HG03159 (cell line): ENCODE results near the gene SNX27.
"Not testable (repeated sequence)": the region's sequence is repeated elsewhere in the genome, so short reads cannot be mapped to it uniquely, and the experiment has no call there.

ENCODE experiments used
- ATAC-seq: cut with Tn5 transposase; IDR thresholded peaks from one replicate; pipeline ENCODE4 v1.9.1; 2021; ENCODE audit warnings: mild to moderate bottlenecking, moderate library complexity; ENCODE audit not compliant: unreplicated experiment

The SNX27 gene

DNA sequence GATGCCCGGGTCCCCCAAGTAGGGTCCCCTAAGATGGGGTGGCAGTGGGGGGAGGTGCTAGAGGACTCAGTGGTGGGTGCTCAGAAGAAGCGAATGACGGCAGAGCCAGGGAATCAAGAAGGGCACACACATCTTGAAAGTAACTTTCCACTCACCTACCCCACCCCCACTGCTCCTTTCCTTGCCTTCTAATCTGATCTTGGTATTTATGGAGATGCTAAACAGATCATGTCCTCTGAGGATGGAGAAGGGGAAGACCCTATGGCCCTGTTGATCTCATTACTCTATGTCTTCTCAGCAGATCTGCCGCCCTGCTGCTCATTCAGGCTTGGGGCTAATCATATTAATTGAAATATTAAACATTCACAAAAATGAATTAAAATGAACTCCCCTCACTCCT, 106.8 kb downstream of the SNX27 start:
- no peak for ATAC-seq

DNA sequence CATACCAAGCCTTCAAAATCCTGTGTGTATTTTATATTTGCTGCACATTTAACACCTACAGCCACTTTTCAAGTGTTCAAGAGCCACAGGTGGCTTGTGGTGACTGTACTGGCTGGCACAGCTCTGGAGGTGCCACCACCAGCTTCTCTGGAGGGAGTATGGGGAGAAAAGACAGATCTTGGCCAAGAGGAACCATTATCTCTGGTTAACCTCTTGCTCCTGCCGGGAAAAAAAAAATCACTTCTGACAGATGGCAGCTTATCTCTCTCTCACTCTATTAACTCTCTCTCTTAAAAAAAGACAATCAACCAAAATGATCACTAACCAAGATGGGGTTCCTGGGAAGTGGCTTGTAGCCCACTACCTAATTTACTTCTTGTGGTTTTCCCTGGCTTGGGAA, 108.3 kb downstream of the SNX27 start:
- no peak for ATAC-seq

DNA sequence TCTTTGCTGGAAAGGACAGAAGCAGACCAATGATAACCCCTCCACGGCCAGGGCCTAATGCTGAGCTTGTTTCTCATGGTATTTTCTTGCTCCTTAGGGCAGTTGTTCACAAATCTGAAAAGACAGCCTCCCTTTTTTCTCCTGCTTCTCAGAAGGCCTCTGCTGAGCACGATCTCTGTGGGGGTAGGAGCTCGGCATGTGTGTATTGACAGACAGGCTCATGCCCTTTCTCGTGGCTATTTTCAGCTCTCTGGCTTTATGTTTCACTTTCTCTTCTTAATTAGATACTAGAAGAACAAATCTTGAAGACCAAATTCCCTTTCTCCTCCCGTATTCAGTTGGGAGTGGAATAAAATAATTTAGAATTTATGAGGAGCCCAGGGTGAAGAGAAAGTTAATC, 108.7 kb downstream of the SNX27 start:
- ATAC-seq, result peak; percentile 57

GRCh38 chr1:151720974-151721787, 109.3 kb downstream of the SNX27 start, which contains the start of gene RIIAD1:
RIIAD1 (plus strand) TSS chr1:151721522; CDS start chr1:151721537, 15 bp downstream.
- ATAC-seq, result peak; percentile 68

DNA sequence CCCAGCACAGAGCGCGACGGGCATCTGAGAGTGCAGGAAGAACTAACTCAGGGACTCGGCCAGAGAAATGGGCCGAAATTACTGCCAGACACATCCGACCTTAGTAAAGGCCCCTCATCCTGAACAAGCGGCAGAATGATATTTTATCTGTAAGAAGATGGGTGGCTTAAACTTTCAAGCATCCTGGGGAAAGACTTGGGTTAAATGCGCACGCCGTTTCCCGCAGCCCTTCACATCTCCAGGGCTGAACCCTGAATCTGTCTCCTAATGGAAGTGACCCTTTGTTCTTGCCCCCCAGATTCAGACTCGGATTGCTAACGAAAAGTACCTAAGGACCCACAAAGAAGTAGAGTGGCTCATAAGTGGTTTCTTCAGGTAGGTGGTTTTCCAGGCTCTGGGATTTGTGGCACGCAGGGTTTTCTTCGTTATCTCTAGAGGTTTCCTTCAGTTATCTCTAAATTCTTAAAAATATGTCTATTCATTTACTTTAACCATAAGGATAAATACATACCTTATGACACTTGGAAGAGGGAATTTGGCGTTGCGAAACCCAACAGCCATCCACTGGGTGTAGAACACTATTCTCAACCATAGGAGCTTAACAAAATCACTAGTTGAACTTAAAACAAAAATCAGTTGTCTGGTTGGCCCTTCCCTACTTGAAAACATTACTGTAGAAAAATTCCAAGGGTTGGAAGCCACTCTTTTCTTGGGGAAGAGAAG, 110.1 kb downstream of the SNX27 start:
- ATAC-seq, result no peak

DNA sequence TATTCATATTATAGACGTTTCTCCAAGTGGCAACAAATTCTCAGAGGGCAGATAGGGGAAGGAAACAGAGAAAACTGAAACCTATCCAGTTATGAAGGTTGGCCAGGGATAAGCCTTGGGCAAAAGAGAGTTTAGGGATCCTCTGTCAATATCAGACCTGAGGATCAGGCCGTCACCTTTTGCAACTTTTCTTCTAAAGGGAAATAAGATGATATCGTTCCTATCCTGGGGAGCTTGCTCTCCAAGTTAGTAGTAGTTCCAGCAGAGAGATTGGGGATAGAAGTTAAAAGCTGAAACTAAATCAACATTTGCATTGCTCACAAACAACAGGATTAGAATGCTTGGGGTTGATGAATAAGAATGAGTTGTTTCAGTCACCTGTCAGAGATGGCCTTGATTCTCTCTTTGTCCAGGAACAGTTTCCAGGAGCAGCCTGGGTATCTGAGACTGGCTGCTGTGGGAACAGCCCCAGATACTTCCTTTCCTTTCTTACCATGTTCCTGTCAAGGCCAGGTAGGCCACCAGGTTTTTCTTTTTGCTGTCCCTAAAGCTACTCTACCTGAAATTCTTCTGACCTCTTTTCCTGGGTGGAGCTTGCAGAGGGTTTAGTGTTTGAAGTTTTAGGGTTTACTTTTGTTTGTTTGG, 112.0 kb downstream of the SNX27 start:
- ATAC-seq, result no peak

DNA sequence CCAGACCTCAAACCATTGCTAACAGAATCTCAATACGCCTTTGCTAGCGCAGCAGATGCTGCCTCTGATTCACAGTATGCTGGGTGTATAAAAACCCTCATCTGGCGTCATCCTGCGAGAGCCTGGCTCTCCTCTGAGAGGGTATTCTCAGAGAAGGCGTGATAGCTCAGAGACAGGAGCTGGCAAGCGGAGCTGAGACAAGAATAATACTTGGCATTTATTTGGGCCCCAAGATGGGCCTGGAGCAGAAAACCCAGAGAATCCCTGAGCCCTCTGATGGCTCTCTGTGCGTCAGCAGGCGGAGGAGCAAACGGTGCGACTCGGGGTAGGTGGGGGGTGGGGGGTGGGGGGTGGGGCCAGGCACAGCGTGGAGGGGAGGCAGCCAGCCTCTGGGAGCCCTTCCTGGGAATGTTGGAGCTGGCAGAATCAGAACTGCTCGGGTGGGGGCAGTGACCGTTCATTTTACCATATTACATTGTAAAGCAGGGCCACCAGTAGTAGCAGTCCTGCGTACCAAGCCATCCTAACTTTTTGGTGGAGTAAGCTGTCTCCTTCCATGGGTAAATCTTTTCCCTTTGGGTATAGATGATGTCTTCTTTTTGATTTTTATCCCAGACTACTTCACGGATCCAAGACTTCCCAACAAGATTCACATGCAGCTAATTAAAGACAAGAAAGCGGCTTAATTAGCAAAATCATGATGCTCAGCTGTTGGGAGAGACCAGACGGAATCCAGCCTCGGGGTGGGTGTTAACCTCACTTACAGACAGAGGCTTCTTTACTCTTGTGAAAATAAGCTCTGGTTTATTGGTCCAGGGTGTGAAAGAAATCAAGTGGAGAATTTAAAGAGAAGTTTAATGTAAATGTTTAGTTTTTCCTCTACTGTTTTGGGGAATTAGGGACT, 116.6 kb downstream of the SNX27 start:
- ATAC-seq, result no peak

- no peak for ATAC-seq
These were observed 117.5 kb downstream of the SNX27 start for GRCh38 chr1:151729157-151729965.

DNA sequence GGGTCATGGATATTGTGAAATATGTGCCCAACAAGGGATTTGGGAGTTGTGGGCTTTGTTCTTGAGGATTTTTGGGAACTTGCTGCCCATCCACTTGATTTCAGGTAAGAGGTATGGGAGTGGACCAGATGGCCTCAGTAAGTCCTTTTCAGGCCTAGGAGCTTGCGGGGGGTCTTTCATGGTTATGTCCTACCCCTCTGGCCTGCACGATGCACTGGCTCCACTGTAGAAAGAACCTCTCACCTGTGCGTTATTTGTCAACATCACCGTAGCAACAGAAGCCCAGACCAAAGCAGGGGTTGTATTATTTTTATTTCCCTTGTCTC, 118.1 kb downstream of the SNX27 start:
- no peak for ATAC-seq

- no peak for ATAC-seq
These were observed 121.3 kb downstream of the SNX27 start for GRCh38 chr1:151733126-151733525.

DNA sequence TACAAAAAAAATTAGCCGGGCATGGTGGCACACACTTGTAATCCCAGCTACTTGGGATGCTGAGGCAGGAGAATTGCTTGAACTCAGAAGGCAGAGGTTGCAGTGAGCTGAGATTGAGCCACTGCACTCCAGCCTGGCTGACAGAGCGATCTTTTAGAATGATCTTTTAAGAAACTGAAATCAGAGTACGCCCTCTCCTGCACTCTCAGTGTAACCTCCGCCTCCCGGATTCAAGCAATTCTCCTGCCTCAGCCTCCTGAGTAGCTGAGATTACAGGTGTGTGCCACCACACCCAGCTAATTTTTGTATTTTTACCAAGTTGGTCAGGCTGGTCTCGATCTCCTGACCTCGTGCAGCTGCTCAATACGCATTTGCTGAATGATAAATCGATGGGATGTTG, 122.1 kb downstream of the SNX27 start:
- ATAC-seq, result not testable (repeated sequence)

DNA sequence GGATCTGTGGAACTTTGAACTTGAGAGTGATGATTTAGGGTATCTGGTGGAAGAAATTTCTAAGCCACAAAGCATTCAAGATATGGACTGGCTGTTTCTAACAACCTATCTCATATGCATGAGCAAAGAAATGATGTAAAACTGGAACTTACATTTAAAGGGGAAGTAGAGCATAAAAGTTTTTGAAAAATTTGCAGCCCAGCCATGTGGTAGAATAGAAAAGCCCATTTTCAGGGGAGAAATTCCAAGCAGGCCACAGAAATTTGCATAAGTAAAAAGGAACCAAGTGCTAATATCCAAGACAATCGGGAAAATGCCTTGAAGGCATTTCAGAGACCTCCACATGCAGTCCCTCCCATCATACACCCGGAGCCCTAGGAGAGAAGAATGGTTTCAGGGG, 125.2 kb downstream of the SNX27 start:
- no peak for ATAC-seq

DNA sequence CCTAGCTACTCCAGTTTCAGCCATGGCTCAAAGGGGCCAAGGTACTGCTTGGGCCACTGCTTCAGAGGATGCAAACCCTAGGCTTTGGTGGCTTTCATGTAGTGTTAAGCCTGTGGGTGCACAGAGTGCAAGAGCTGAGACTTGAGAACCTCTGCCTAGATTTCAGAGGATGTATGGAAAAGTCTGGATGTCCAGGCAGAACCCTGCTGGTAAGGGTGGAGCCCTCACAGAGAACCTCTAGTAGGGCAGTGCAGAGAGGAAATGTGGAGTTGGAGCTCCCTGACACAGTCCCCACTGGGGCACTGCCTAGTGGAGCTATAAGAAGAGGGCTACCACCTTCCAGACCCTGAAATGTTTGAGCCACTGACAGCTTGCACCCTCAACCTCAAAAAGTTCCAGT, 125.6 kb downstream of the SNX27 start:
- no peak for ATAC-seq

DNA sequence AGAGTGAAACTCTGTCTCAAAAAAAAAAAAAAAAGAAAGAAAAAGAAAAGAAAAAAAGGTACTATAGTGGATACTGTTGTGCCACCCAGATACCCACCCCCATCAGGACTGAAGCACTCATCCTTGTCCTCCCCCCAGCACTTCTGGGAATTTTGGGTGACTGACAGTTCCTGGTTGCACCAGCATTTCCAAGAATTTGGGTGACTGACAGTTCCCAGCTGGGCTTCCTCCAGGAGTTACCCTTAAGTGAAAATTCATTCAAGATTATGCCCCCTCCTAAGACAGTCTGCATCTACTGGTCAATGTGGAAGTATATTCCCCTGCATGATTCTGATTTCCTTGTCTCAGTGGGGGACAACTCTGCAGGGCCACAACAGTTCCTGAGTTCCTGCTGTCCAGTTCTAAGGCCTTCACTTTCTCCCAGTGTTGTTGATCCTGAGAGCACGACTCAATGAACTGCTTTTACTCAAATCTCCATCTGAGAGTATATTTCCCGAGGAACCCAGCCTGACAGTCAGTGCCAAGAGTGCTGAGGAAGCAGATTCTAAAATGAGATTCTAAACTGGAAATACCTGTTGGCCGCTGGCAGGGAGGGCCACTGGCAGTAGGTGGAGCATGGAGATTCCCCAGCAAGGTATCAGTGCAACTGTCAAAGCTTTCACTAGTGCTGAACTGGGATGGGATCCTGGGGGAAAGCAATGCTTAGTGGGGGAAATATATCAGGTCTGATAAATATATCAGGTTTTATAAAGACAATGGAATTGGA, 127.9 kb downstream of the SNX27 start:
- no peak for ATAC-seq

DNA sequence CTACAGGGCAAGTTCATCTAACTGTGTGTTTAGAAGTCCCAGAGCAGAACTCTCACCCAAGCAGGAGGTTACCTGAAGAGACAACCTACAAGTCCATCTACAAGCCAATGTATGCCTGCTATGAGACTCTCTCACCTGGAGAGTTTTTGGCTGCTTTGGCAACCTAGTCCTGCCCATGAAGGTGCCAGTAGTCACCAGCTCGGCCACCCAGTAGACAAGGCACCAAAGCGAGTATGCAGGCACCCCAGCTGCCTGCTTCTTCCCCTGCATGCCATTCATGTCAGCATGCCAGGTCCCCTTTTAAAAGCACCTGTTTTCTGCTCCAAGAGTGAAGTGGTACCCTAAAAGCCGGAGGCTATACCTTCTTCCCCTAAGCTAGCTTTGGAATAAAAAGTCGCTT, 129.7 kb downstream of the SNX27 start:
- ATAC-seq, result no peak
